Measurements from ENCODE around the gene KDM4F.

- TF ChIP-seq, protein P1, sequence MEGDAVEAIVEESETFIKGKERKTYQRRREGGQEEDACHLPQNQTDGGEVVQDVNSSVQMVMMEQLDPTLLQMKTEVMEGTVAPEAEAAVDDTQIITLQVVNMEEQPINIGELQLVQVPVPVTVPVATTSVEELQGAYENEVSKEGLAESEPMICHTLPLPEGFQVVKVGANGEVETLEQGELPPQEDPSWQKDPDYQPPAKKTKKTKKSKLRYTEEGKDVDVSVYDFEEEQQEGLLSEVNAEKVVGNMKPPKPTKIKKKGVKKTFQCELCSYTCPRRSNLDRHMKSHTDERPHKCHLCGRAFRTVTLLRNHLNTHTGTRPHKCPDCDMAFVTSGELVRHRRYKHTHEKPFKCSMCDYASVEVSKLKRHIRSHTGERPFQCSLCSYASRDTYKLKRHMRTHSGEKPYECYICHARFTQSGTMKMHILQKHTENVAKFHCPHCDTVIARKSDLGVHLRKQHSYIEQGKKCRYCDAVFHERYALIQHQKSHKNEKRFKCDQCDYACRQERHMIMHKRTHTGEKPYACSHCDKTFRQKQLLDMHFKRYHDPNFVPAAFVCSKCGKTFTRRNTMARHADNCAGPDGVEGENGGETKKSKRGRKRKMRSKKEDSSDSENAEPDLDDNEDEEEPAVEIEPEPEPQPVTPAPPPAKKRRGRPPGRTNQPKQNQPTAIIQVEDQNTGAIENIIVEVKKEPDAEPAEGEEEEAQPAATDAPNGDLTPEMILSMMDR (IDR thresholded peaks at IDR 0.05), result no peak
- TF ChIP-seq EZH2 (IDR thresholded peaks at IDR 0.05), result no peak
These were observed 5.2 kb upstream of the KDM4F start for GRCh38 chr11:95044010-95044409.

All from neural progenitor cell (in vitro differentiated cells).